K562 (cell line): ENCODE results near the gene SCYGR8. TPM values are rescaled to one million over a fixed set of nuclear protein-coding genes. Genes with fewer than 3 reads are reported as not detected.

ENCODE experiments used
- ATAC-seq: fragments of 200-7000 bp; cut with Tn5 transposase; 3 replicates; pipeline ENCODE4 v1.9.1; 2020; ENCODE audit warnings: moderate library complexity
- BruUV-seq: library from RNA; stranded (reverse); fragments of 400-500 nt; replicated peaks from 2 replicates; lab custom pipeline; 2021; lab: Mats Ljungman, UMichigan
- CTCF ChIA-PET: fragments of 300-600 bp; formaldehyde crosslinking; extraction: SDS; loops from one replicate; lab custom pipeline; 2021; ENCODE audit warnings: low intra/inter-chr PET ratio; lab: Yijun Ruan, JAX
- POLR2A ChIA-PET: fragments of 300-600, 350-650 bp; sonication (Branson Sonifier 250); formaldehyde crosslinking; extraction: SDS; loops from one replicate; lab custom pipeline; 2021; ENCODE audit warnings: antibody characterized with exemption, inconsistent platforms; lab: Yijun Ruan, JAX
- DNase-seq, 4 experiments: peaks; one replicate each; pipeline versions ENCODE4 v3.0.0 to v3.0.0-alpha.2; 2011 to 2018; ENCODE audit warnings: low spot score in 3 of 4, mixed read lengths in 3 of 4; ENCODE audit errors: extremely low read depth in 1 of 4
- FAIRE-seq: peaks from 2 replicates; lab custom pipeline; 2011; peaks lifted over from hg19 to GRCh38; lab: Jason Lieb, UNC
- H2AFZ ChIP-seq: 2 replicates; pipeline ENCODE4 v1.6.0; 2011; ENCODE audit warnings: low read depth, low read length, control low read depth, inconsistent platforms
- H3K27ac ChIP-seq: fragments of 200-600 bp; 3 replicates; pipeline ENCODE4 v1.8.0; 2011; ENCODE audit warnings: low read depth, mild to moderate bottlenecking, control low read depth, inconsistent platforms, low read length, moderate library complexity, mixed read lengths; ENCODE audit errors: extremely low read depth
- H3K27me3 ChIP-seq, 2 experiments: fragments of 300-600 bp in 1 of 2; 2 replicates in 1 of 2; 3 replicates in 1 of 2; pipeline versions ENCODE4 v1.6.0 to v1.8.0; 2011; ENCODE audit warnings: inconsistent platforms in 2 of 2, low read length in 2 of 2, mild to moderate bottlenecking in 1 of 2, mixed read lengths in 1 of 2, moderate library complexity in 1 of 2; ENCODE audit not compliant: control insufficient read depth in 2 of 2, insufficient read depth in 2 of 2
- H3K36me3 ChIP-seq: fragments of 300-600 bp; 3 replicates; pipeline ENCODE4 v1.8.0; 2011; ENCODE audit warnings: mild to moderate bottlenecking, low read length, inconsistent platforms; ENCODE audit not compliant: control insufficient read depth, insufficient read depth
- H3K4me1 ChIP-seq, 2 experiments: fragments of 200-600 bp in 1 of 2; replicated peaks in 1 of 2; 2 replicates in 1 of 2; 3 replicates in 1 of 2; pipeline versions ENCODE4 v1.5.1 to v1.8.0; 2011; ENCODE audit warnings: inconsistent platforms in 2 of 2, low read length in 2 of 2, mild to moderate bottlenecking in 1 of 2, mixed read lengths in 1 of 2, moderate library complexity in 1 of 2; ENCODE audit not compliant: control insufficient read depth in 2 of 2, insufficient read depth in 2 of 2
- H3K4me2 ChIP-seq: 2 replicates; pipeline ENCODE4 v1.6.1; 2011; ENCODE audit warnings: low read length, control low read depth, inconsistent platforms, mixed read lengths; ENCODE audit not compliant: insufficient read depth
- H3K4me3 ChIP-seq: fragments of 200-600 bp; sonication (generic), shearing (Covaris generic); 2 replicates; pipeline ENCODE4 v1.5.1; 2016; ENCODE audit warnings: control low read depth, inconsistent platforms
- H3K79me2 ChIP-seq: fragments of 200-600 bp; 3 replicates; pipeline ENCODE4 v1.8.0; 2011; ENCODE audit warnings: low read length, inconsistent platforms; ENCODE audit not compliant: control insufficient read depth, insufficient read depth
- H3K9ac ChIP-seq, 2 experiments: 2 replicates each; pipeline versions ENCODE4 v1.6.0 to v1.6.1; 2011; ENCODE audit warnings: low read depth in 2 of 2, low read length in 2 of 2, control low read depth in 1 of 2, inconsistent platforms in 1 of 2, mild to moderate bottlenecking in 1 of 2, mixed read lengths in 1 of 2; ENCODE audit not compliant: insufficient read depth in 1 of 2
- H3K9me1 ChIP-seq: one replicate; pipeline ENCODE4 v1.6.0; 2011; ENCODE audit warnings: inconsistent platforms, mild to moderate bottlenecking, low read length, moderate library complexity; ENCODE audit not compliant: control insufficient read depth, insufficient read depth
- H3K9me3 ChIP-seq: replicated peaks from 2 replicates; pipeline ENCODE4 v1.5.1; 2011; ENCODE audit warnings: low read depth, low read length, inconsistent platforms; ENCODE audit not compliant: control insufficient read depth, insufficient read depth
- H4K20me1 ChIP-seq: replicated peaks from 2 replicates; pipeline ENCODE4 v1.6.1; 2011; ENCODE audit warnings: low read length, inconsistent platforms, mixed read lengths; ENCODE audit not compliant: control insufficient read depth, insufficient read depth
- CREB3 ChIP-seq: fragments of 450-650 bp; conservative IDR thresholded peaks from 2 replicates; pipeline ENCODE4 v1.6.1; 2016; ENCODE audit warnings: missing genetic modification characterization, low read depth, mild to moderate bottlenecking, missing compliant biosample characterization, moderate library complexity
- DIDO1 ChIP-seq: fragments of 450-650 bp; IDR thresholded peaks from 2 replicates; pipeline ENCODE4 v1.6.1; 2016; ENCODE audit warnings: low read depth, missing biosample characterization, missing genetic modification characterization
- PBX2 ChIP-seq, 2 experiments: IDR thresholded peaks in 1 of 2; conservative IDR thresholded peaks in 1 of 2; 2 replicates each; pipeline ENCODE4 v1.6.1; 2016; ENCODE audit warnings: low read depth in 2 of 2, mild to moderate bottlenecking in 1 of 2, missing compliant biosample characterization in 1 of 2, missing genetic modification characterization in 1 of 2, moderate library complexity in 1 of 2
- ZNF133 ChIP-seq: fragments of 250-450 bp; sonication (Bioruptor Pico); IDR thresholded peaks from 2 replicates; pipeline ENCODE4 v1.4.0; 2020; ENCODE audit warnings: mild to moderate bottlenecking
- WGBS: fragments of 100-300 bp; shearing (Covaris generic); methylation state at CpG from one replicate; pipeline ENCODE4 v1.1.6; 2016; ENCODE audit warnings: low coverage, mixed read lengths; ENCODE audit not compliant: insufficient coverage; ENCODE audit errors: missing lambda C conversion rate; 5-methylcytosine and 5-hydroxymethylcytosine counted together
- in situ Hi-C: fragments of 300-500 bp; cut with MboI; formaldehyde crosslinking; loops from 4 replicates; pipeline ENCODE4 v1.15.0; 2018; ENCODE audit warnings: inconsistent platforms, mixed read lengths
- intact Hi-C: fragments of 100-400 bp; cut with micrococcal nuclease; formaldehyde crosslinking; loops from 2 replicates; pipeline ENCODE4 v1.14.2; 2022
- polyA plus RNA-seq, 8 experiments: library from polyadenylated mRNA; depleted of rRNA in 4 of 8; stranded (reverse) in 5 of 8; unstranded in 3 of 8; fragments of >200 nt; fragmentation: Nextera tagmentation in 2 of 8; fragmentation: Illumina TruSeq in 1 of 8; extraction: Ambion mirVana in 2 of 8; extraction: Trizol in 1 of 8; gene quantifications; 2 replicates each; pipeline versions ENCODE4 v1.2.1 to v1.2.3, GENCODE V29; 2011 to 2014; ENCODE audit warnings: inconsistent platforms in 1 of 8, missing spikeins in 1 of 8
- total RNA-seq, 7 experiments: library from RNA; depleted of rRNA in 6 of 7; stranded (reverse); fragments of >200 nt in 6 of 7; fragmentation: Illumina TruSeq in 2 of 7; extraction: Trizol in 2 of 7; gene quantifications; 2 replicates each; pipeline versions ENCODE4 v1.2.1 to v1.2.3, GENCODE V29; 2011 to 2021; ENCODE audit warnings: low replicate concordance in 1 of 7

SCYGR8 gene
- total and polyA plus RNA-seq, 9 of the 15 experiments (the other 6 are each of a cell fraction or from before 2014, with no cell fraction given) = not detected

DNA sequence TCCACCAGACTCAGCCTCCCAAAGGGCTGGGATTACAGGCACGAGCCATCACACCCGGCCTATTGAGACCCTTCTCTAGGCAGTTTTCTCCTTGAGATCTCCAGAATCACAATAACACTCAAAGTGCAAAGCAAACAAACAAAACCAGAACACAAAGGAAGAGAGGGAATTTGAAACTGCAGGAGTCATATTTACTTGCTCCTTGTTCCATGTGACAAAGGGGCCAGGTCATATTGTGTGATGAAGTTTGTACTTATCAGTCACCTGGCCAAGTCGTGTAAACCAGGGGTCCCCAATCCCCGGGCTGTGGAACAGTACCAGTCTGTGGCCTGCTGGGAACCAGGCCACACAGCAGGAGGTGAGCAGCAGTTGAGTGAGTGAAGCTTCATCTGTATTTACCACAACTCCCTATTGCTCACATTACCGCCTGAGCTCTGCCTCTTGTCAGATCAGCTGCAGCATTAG is 26.5 kb downstream of the SCYGR8 start:
- Histone ChIP-seq H3K4me2 (no peak overlapping the region), H2AFZ (no peak overlapping the region), H3K9me3 (no peaks in the 10 kb centered on the region), H3K27ac (no peak overlapping the region), H3K4me3 (no peak overlapping the region), H3K79me2 (no peaks in the 10 kb centered on the region), H4K20me1 (no peaks in the 10 kb centered on the region), H3K9ac (no peak overlapping the region), H3K4me1 (peaks cover 0 to 4% of the 10 kb centered on the region in 2 experiments; a peak in 1 of 5 replicates), H3K36me3 (no peaks in the 10 kb centered on the region), H3K27me3 (peaks cover 0 to 10% of the 10 kb centered on the region in 2 experiments; a peak in 2 of 5 replicates)
- DNase-seq = no peak
- 0% methylated on average over 5 of the region's 5 CpGs for WGBS
- POLR2A ChIA-PET = no interaction called here
- intact Hi-C loops (no loop called here), in situ Hi-C loops (no loop called here)
- ATAC-seq = no peak
- BruUV-seq = no TSS peak
- FAIRE-seq = no peak
- CTCF ChIA-PET = no interaction called here
- no peak for TF ChIP-seq DIDO1 (tag)
- no peak for TF ChIP-seq PBX2 (CRISPR knock-in tag; IDR thresholded peaks at IDR 0.05; ENCODE audit: low read depth)
- no peak for TF ChIP-seq PBX2 (tag; conservative IDR thresholded peaks at IDR 0.05; ENCODE audit: low read depth)
- TF ChIP-seq CREB3 (tag) = no peak
- no peak for TF ChIP-seq ZNF133
- TF ChIP-seq, all 486 proteins: peak for 0
- H3K9me1 ChIP-seq = no peaks in the 10 kb centered on the region
